B cell (primary cell): ENCODE data around the gene ACOXL. TPM values are rescaled to one million over a fixed set of nuclear protein-coding genes. Genes with fewer than 3 reads are reported as not detected.
A peak's percentile ranks its signal among the peaks of the same experiment; 100 is the strongest.

Source experiments
- ATAC-seq: fragments of 200-7000 bp; cut with Tn5 transposase; one replicate; pipeline ENCODE4 v1.10.0; 2021; ENCODE audit warnings: low read depth, mild to moderate bottlenecking, moderate number of reproducible peaks, moderate library complexity
- CTCF ChIA-PET: fragments of 350-600 bp; sonication (Branson Sonifier 250); formaldehyde crosslinking; loops from one replicate; lab custom pipeline; 2021; ENCODE audit warnings: antibody characterized with exemption, inconsistent platforms; lab: Charles Lee
- POLR2A ChIA-PET: fragments of 350-600 bp; sonication (Branson Sonifier 250); formaldehyde crosslinking; loops from one replicate; lab custom pipeline; 2021; ENCODE audit warnings: antibody characterized with exemption; lab: Charles Lee
- DNase-seq: peaks from one replicate; pipeline ENCODE4 v3.0.0; 2013
- H2AFZ ChIP-seq: 2 replicates; pipeline ENCODE4 v1.6.1; 2012; ENCODE audit warnings: mild to moderate bottlenecking, low read depth, low read length; ENCODE audit not compliant: insufficient read depth, poor library complexity, severe bottlenecking
- H3K27ac ChIP-seq, 2 donors: 1 replicate in 1 of 2; 2 replicates in 1 of 2; pipeline ENCODE4 v1.5.1; 2012 to 2013; ENCODE audit warnings: low read length in 2 of 2, mild to moderate bottlenecking in 2 of 2, moderate library complexity in 1 of 2
- H3K27me3 ChIP-seq, 4 experiments: fragments of 200-600 bp in 1 of 4; sonication (generic) in 1 of 4; replicated peaks in 1 of 4; 1 replicate in 2 of 4; 2 replicates in 2 of 4; pipeline versions ENCODE4 v1.6.1 to v1.7.0; 2013 to 2016; ENCODE audit warnings: low read length in 3 of 4, mild to moderate bottlenecking in 2 of 4, mixed read lengths in 1 of 4, moderate library complexity in 1 of 4; ENCODE audit not compliant: insufficient read depth in 4 of 4, control insufficient read depth in 3 of 4; ENCODE audit errors: control extremely low read depth in 1 of 4
- H3K36me3 ChIP-seq, 2 experiments: replicated peaks in 1 of 2; 1 replicate in 1 of 2; 2 replicates in 1 of 2; pipeline versions ENCODE4 v1.6.1 to v1.7.1; 2013; ENCODE audit warnings: low read length in 1 of 2; ENCODE audit not compliant: insufficient read depth in 2 of 2, control insufficient read depth in 1 of 2; ENCODE audit errors: control extremely low read depth in 1 of 2, extremely low read depth in 1 of 2
- H3K4me1 ChIP-seq, 2 donors: fragments of 200-600 bp in 1 of 2; sonication (generic) in 1 of 2; 1 replicate in 1 of 2; 2 replicates in 1 of 2; pipeline versions ENCODE4 v1.5.1 to v1.6.1; 2013 to 2017; ENCODE audit warnings: low read length in 2 of 2; ENCODE audit not compliant: control insufficient read depth in 2 of 2, insufficient read depth in 2 of 2
- H3K4me2 ChIP-seq: replicated peaks from 2 replicates; pipeline ENCODE3; 2012; ENCODE audit warnings: mild to moderate bottlenecking, low read depth, low read length; ENCODE audit not compliant: poor library complexity, severe bottlenecking
- H3K4me3 ChIP-seq, 5 experiments: fragments of 200-600 bp in 1 of 5; sonication (generic) in 1 of 5; 1 replicate in 3 of 5; 2 replicates in 2 of 5; pipeline versions ENCODE4 v1.5.1 to v1.7.0; 2011 to 2016; ENCODE audit warnings: low read length in 4 of 5, mild to moderate bottlenecking in 4 of 5, low read depth in 2 of 5, control low read depth in 1 of 5, moderate library complexity in 1 of 5; ENCODE audit not compliant: insufficient read depth in 1 of 5; ENCODE audit errors: control extremely low read depth in 1 of 5, extremely low read depth in 1 of 5
- H3K79me2 ChIP-seq: fragments of 200-600 bp; sonication (generic); one replicate; pipeline ENCODE4 v1.6.0; 2016; ENCODE audit warnings: low read length; ENCODE audit not compliant: control insufficient read depth, insufficient read depth
- H3K9ac ChIP-seq: fragments of 200-600 bp; sonication (generic); 2 replicates; pipeline ENCODE4 v1.6.1; 2017; ENCODE audit warnings: mild to moderate bottlenecking, low read length, moderate library complexity
- H3K9me3 ChIP-seq, 3 donors: one replicate each; pipeline versions ENCODE4 v1.6.1 to v1.7.1; 2013; ENCODE audit warnings: low read length in 2 of 3; ENCODE audit not compliant: control insufficient read depth in 2 of 3, insufficient read depth in 1 of 3; ENCODE audit errors: control extremely low read depth in 1 of 3
- H4K20me1 ChIP-seq: 2 replicates; pipeline ENCODE4 v1.6.0; 2012; ENCODE audit warnings: mild to moderate bottlenecking, low read length; ENCODE audit not compliant: insufficient read depth, control insufficient read depth, poor library complexity, severe bottlenecking
- H3K27ac Mint-ChIP-seq: one replicate; pipeline ENCODE4 v1.8.0; 2021; ENCODE audit warnings: mixed read lengths
- H3K27me3 Mint-ChIP-seq: one replicate; pipeline ENCODE4 v1.8.0; 2021; ENCODE audit warnings: mixed read lengths
- H3K4me1 Mint-ChIP-seq: one replicate; pipeline ENCODE4 v1.8.0; 2021; ENCODE audit warnings: mixed read lengths
- H3K4me3 Mint-ChIP-seq: one replicate; pipeline ENCODE4 v1.8.0; 2021; ENCODE audit warnings: mixed read lengths
- H3K9me3 Mint-ChIP-seq: one replicate; pipeline ENCODE4 v1.8.0; 2022; ENCODE audit warnings: mixed read lengths; ENCODE audit not compliant: insufficient read depth
- EZH2 ChIP-seq: IDR thresholded peaks from 2 replicates; pipeline ENCODE4 v1.6.1; 2012; ENCODE audit warnings: borderline replicate concordance, low read depth, mild to moderate bottlenecking, moderate library complexity, low read length; ENCODE audit not compliant: insufficient read depth, poor library complexity, severe bottlenecking
- WGBS: methylation state at CpG from one replicate; pipeline ENCODE4 v1.1.5; 2013; ENCODE audit warnings: missing lambda C conversion rate; ENCODE audit not compliant: insufficient coverage; 5-methylcytosine and 5-hydroxymethylcytosine counted together
- intact Hi-C: fragments of 100-400 bp; cut with micrococcal nuclease; formaldehyde crosslinking; loops from one replicate; pipeline ENCODE4 v1.10.0; 2022
- polyA plus RNA-seq: library from polyadenylated mRNA; depleted of rRNA; stranded (reverse); fragments of >200 nt; gene quantifications from 2 replicates; pipeline ENCODE4 v1.2.3, GENCODE V29; 2012
- total RNA-seq, 2 donors: library from RNA; stranded (reverse); fragments of 120-200 nt in 1 of 2; gene quantifications; 1 replicate in 1 of 2; 2 replicates in 1 of 2; pipeline versions ENCODE4 v1.2.3 to v1.2.4, GENCODE V29; 2013 to 2022
- TF ChIP-seq, protein P1 (sequence below): fragments of 200-600 bp; IDR thresholded peaks from one replicate; pipeline ENCODE4 v1.8.0; 2022; ENCODE audit warnings: antibody characterized with exemption, mild to moderate bottlenecking

ACOXL gene
- total and polyA plus RNA-seq, 2 donors (not counting 1 experiment from before 2014, with no cell fraction given) = 0.06 TPM; not detected in 1

DNA sequence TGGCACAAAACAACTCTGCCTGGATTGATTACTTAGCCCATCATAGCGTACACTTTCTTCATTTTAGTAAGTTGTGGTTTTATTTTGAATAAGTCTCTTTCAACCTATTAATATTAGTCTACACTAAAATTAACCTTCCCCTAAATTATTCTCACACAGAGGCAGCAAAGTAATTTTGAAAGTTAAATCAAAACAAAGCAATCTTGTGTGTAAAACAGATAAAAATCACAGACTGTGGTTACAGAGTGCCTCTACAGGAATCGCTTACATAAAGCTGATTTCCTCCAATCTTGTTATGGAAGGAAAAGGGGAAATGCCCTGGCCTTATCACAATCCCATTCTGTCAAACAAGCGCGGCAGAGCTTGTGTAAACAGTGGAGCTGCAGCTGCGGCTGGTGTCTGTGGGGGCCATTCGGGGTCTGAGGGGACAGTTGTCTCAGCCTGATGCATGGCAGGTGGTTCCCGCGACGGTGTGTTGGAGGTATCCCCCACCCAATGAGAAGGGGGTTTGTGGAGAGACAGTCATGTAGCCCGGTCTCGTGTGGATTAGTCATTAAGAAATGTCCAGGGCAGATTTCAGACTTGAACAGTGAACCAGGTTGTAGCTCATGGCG is 430.5 kb downstream of the ACOXL start:
- no peak overlapping the region for H3K27ac ChIP-seq
- ChIA-PET CTCF (interaction anchor here (0.6 to 1.3 kb wide), 3 partner anchors 41 to 330 kb away, joined by 3 read pairs; no protein-coding TSS in a partner anchor), POLR2A (no interaction called here)
- TF ChIP-seq EZH2 = no peak
- TF ChIP-seq, protein P1, sequence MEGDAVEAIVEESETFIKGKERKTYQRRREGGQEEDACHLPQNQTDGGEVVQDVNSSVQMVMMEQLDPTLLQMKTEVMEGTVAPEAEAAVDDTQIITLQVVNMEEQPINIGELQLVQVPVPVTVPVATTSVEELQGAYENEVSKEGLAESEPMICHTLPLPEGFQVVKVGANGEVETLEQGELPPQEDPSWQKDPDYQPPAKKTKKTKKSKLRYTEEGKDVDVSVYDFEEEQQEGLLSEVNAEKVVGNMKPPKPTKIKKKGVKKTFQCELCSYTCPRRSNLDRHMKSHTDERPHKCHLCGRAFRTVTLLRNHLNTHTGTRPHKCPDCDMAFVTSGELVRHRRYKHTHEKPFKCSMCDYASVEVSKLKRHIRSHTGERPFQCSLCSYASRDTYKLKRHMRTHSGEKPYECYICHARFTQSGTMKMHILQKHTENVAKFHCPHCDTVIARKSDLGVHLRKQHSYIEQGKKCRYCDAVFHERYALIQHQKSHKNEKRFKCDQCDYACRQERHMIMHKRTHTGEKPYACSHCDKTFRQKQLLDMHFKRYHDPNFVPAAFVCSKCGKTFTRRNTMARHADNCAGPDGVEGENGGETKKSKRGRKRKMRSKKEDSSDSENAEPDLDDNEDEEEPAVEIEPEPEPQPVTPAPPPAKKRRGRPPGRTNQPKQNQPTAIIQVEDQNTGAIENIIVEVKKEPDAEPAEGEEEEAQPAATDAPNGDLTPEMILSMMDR = no peak
- Mint-ChIP-seq H3K27ac (no peak overlapping the region), H3K27me3 (no peaks in the 10 kb centered on the region), H3K9me3 (no peaks in the 10 kb centered on the region), H3K4me1 (peaks cover 45% of the 10 kb centered on the region), H3K4me3 (no peak overlapping the region)
- intact Hi-C loops = no loop called here
- no peak overlapping the region for H3K4me2 ChIP-seq
- H3K9me3 ChIP-seq = no peaks in the 10 kb centered on the region
- H2AFZ ChIP-seq = no peak overlapping the region
- DNase-seq (no peak), ATAC-seq (peak; percentile 24)
- H4K20me1 ChIP-seq = peaks cover 39% of the 10 kb centered on the region
- H3K9ac ChIP-seq = no peak overlapping the region
- WGBS = 14% methylated on average over 8 of the region's 12 CpGs
- H3K4me1 ChIP-seq = peaks cover 14 to 21% of the 10 kb centered on the region in 2 donors
- peaks cover 0 to 48% of the 10 kb centered on the region in 2 experiments for H3K36me3 ChIP-seq
- H3K79me2 ChIP-seq = peaks cover 37% of the 10 kb centered on the region
- no peak overlapping the region for H3K4me3 ChIP-seq
- no peaks in the 10 kb centered on the region for H3K27me3 ChIP-seq

DNA sequence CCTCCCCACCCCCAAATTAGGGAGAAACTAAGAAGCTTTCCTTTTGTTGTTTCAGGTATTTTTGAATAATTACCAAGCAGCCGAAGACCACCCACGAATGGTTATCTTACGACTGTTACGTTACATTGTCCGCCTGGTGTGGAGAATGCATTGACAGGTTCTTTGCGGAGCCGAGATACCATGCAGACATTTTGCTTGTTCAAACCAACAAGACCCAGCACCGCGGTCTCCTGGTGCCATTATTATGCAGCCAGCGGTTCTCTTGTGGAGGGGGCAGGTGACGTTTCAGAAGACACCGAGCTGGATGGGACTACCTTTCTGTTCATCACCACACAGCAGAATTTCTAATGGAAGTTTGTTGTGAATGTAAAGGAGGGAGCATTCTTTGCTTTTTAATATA is 431.7 kb downstream of the ACOXL start:
- H3K79me2 ChIP-seq = peaks cover 37% of the 10 kb centered on the region
- H3K4me3 ChIP-seq = no peak overlapping the region
- H3K27me3 ChIP-seq = no peaks in the 10 kb centered on the region
- H3K4me1 ChIP-seq = peaks cover 9 to 10% of the 10 kb centered on the region in 2 donors
- Mint-ChIP-seq H3K27ac (no peak overlapping the region), H3K9me3 (no peaks in the 10 kb centered on the region), H3K4me3 (no peak overlapping the region), H3K4me1 (peaks cover 38% of the 10 kb centered on the region), H3K27me3 (no peaks in the 10 kb centered on the region)
- ATAC-seq (no peak), DNase-seq (no peak)
- peaks cover 29% of the 10 kb centered on the region for H4K20me1 ChIP-seq
- no peak overlapping the region for H3K9ac ChIP-seq
- H3K36me3 ChIP-seq = peaks cover 0 to 47% of the 10 kb centered on the region in 2 experiments
- no peak overlapping the region for H3K4me2 ChIP-seq
- no peaks in the 10 kb centered on the region for H3K9me3 ChIP-seq
- WGBS = 100% methylated on average over 7 of the region's 12 CpGs
- CTCF ChIA-PET = interaction anchor here (1.2 kb wide), 1 partner anchor 47 kb away, joined by 3 read pairs; no protein-coding TSS in a partner anchor
- no peak overlapping the region for H2AFZ ChIP-seq
- TF ChIP-seq, protein P1 = no peak
- no peak for TF ChIP-seq EZH2
- POLR2A ChIA-PET = interaction anchor here (0.7 kb wide), 1 partner anchor 56 kb away, joined by 3 read pairs; no protein-coding TSS in a partner anchor
- H3K27ac ChIP-seq = no peak overlapping the region
- intact Hi-C loops = no loop called here
